Smooth muscle cell (in vitro differentiated cells): ENCODE measurements around the gene ADAT2. TPM values are rescaled to one million over a fixed set of nuclear protein-coding genes. Genes with fewer than 3 reads are reported as not detected.
"Not testable (repeated sequence)": the region's sequence is repeated elsewhere in the genome, so short reads cannot be mapped to it uniquely, and the experiment has no call there.

Experiments
- DNase-seq: peaks from one replicate; lab custom pipeline; 2025; ENCODE audit not compliant: unreplicated experiment; lab: John Stamatoyannopoulos, UW
- H2AFZ ChIP-seq: fragments of 200-600 bp; sonication (generic); 2 replicates; pipeline ENCODE4 v1.6.0; 2016; ENCODE audit warnings: antibody characterized with exemption, low read depth, mild to moderate bottlenecking
- H3F3A ChIP-seq: fragments of 200-600 bp; sonication (generic); 2 replicates; pipeline ENCODE4 v1.6.0; 2017; ENCODE audit warnings: antibody characterized with exemption, low read depth
- H3K27ac ChIP-seq: fragments of 200-600 bp; sonication (generic); 2 replicates; pipeline ENCODE4 v1.5.1; 2016; ENCODE audit warnings: low read depth, mild to moderate bottlenecking
- H3K27me3 ChIP-seq: fragments of 200-600 bp; sonication (generic); 2 replicates; pipeline ENCODE4 v1.6.1; 2016; ENCODE audit warnings: low read depth, mild to moderate bottlenecking
- H3K36me3 ChIP-seq: fragments of 200-600 bp; sonication (generic); 2 replicates; pipeline ENCODE4 v1.5.1; 2016; ENCODE audit warnings: low read depth
- H3K4me1 ChIP-seq: fragments of 200-600 bp; sonication (generic); 2 replicates; pipeline ENCODE4 v1.5.1; 2016; ENCODE audit warnings: low read depth
- H3K4me2 ChIP-seq: fragments of 200-600 bp; sonication (generic); 2 replicates; pipeline ENCODE4 v1.6.0; 2016; ENCODE audit warnings: mild to moderate bottlenecking
- H3K4me3 ChIP-seq: fragments of 200-600 bp; sonication (generic); 2 replicates; pipeline ENCODE4 v1.5.1; 2016; ENCODE audit warnings: mild to moderate bottlenecking
- H3K79me2 ChIP-seq: fragments of 200-600 bp; sonication (generic); 2 replicates; pipeline ENCODE4 v1.6.0; 2016; ENCODE audit warnings: low read depth, mild to moderate bottlenecking
- H3K9ac ChIP-seq: fragments of 200-600 bp; sonication (generic); 2 replicates; pipeline ENCODE4 v1.6.0; 2016; ENCODE audit warnings: low read depth
- H3K9me3 ChIP-seq: fragments of 200-600 bp; sonication (generic); replicated peaks from 2 replicates; pipeline ENCODE4 v1.5.1; 2016; ENCODE audit warnings: low read depth
- H4K20me1 ChIP-seq: fragments of 200-600 bp; sonication (generic); 2 replicates; pipeline ENCODE4 v1.6.0; 2016; ENCODE audit warnings: low read depth
- WGBS: methylation state at CpG from one replicate; pipeline ENCODE4 v1.1.7; 2016; ENCODE audit warnings: low lambda C conversion rate; 5-methylcytosine and 5-hydroxymethylcytosine counted together
- polyA plus RNA-seq: library from polyadenylated mRNA; unstranded; fragments of >200 nt; fragmentation: Nextera tagmentation; extraction: Ambion mirVana; gene quantifications from 2 replicates; pipeline ENCODE4 v1.2.1, GENCODE V29; 2016
- total RNA-seq: library from RNA; depleted of rRNA; stranded (reverse); fragments of >200 nt; gene quantifications from 2 replicates; pipeline ENCODE4 v1.2.3, GENCODE V29; 2014
- TF ChIP-seq, protein P1 (sequence below): fragments of 200-600 bp; sonication (generic); IDR thresholded peaks from 2 replicates; pipeline ENCODE4 v1.5.1; 2017; ENCODE audit warnings: borderline replicate concordance, mild to moderate bottlenecking, antibody characterized with exemption; ENCODE audit not compliant: insufficient read depth, poor library complexity, severe bottlenecking

Gene ADAT2
- total and polyA plus RNA-seq, 2 experiments from 2014 or later = 1.5 to 2.3 TPM

DNA sequence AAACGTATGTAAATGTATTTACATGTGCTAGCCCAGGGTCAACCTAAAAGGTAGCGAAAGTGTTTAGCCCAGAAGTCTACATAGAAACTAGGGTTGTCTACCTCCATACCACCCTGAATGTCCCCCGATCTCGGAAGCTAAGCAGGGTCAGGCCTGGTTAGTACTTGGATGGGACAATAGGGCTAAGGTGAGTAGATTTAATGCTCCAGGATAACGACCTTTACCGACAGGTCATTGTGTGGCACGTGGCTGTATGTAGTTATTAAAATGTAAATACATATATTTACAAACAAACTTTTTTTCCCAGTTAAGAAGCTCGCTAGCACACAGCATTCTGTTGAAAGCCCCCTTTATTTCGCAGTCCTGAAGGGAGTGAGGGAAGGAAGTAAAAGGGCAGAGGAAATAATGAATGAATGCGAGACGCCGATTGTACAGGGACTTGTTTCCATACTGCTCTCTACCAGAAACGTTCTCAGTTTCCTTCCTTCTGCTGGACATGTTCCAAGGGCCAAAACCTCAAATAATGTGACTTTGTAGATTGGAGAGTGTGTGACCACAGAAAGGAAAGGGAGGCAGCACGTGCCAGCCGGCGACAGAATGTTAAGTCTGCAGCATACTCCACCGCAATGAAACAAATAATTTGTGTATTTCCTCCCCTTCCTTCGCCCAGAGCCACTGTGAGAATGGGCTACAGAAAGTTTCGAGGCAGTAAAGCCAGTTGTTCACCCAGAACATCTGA lies 612 bp downstream of the ADAT2 start:
- Histone ChIP-seq H3K4me2 (peak overlapping the region; percentile 94), H3K9ac (peak overlapping the region; percentile 73), H4K20me1 (no peaks in the 10 kb centered on the region), H3K27me3 (no peaks in the 10 kb centered on the region), H3K27ac (peak overlapping the region; percentile 10), H3K36me3 (no peaks in the 10 kb centered on the region), H3K4me1 (peaks cover 9% of the 10 kb centered on the region), H3K79me2 (peaks cover 18% of the 10 kb centered on the region), H3F3A (no peaks in the 10 kb centered on the region), H3K9me3 (no peaks in the 10 kb centered on the region), H3K4me3 (peak overlapping the region; percentile 78), H2AFZ (peak overlapping the region; percentile 99)
- TF ChIP-seq, protein P1, sequence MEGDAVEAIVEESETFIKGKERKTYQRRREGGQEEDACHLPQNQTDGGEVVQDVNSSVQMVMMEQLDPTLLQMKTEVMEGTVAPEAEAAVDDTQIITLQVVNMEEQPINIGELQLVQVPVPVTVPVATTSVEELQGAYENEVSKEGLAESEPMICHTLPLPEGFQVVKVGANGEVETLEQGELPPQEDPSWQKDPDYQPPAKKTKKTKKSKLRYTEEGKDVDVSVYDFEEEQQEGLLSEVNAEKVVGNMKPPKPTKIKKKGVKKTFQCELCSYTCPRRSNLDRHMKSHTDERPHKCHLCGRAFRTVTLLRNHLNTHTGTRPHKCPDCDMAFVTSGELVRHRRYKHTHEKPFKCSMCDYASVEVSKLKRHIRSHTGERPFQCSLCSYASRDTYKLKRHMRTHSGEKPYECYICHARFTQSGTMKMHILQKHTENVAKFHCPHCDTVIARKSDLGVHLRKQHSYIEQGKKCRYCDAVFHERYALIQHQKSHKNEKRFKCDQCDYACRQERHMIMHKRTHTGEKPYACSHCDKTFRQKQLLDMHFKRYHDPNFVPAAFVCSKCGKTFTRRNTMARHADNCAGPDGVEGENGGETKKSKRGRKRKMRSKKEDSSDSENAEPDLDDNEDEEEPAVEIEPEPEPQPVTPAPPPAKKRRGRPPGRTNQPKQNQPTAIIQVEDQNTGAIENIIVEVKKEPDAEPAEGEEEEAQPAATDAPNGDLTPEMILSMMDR = no peak
- 8% methylated on average over 19 of the region's 19 CpGs for WGBS
- DNase-seq = no peak

DNA sequence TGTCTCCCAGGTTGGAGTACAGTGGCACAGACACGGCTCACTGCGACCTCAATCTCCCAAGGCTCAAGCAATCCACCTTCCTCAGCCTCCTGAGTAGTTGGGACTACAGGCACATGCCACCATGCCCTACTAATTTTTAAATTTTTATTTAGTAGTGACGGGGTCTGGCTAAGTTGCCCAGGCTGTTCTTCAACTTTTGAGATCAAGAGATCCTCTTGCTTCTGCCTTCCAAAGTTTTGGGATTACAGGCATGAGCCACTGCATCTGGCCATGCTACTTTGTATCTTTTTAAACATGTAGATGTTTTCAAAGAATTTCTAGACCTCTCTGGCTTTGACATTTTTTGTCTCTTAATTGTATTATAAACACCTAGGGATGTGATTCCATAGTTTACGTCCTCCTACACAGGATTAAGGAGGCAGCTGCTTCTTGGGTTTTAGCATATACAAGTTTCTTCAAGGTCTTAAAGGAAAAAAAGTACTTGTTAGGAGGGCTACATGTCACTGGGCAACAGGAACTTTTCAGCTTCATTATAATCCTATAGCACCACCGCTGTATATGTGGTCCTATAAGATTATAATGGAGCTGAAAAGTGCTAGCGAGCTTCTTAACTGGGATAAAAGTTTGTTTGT lies 1.3 kb downstream of the ADAT2 start:
- Histone ChIP-seq H2AFZ (peak overlapping the region; percentile 99), H4K20me1 (no peaks in the 10 kb centered on the region), H3K4me3 (peak overlapping the region; percentile 78), H3K4me1 (peaks cover 9% of the 10 kb centered on the region), H3K9me3 (no peaks in the 10 kb centered on the region), H3K27me3 (no peaks in the 10 kb centered on the region), H3K27ac (no peak overlapping the region), H3K36me3 (no peaks in the 10 kb centered on the region), H3K79me2 (peaks cover 18% of the 10 kb centered on the region), H3K4me2 (peak overlapping the region; percentile 94), H3K9ac (no peak overlapping the region), H3F3A (no peaks in the 10 kb centered on the region)
- TF ChIP-seq, protein P1 = no peak
- no peak for DNase-seq
- WGBS = 75% methylated on average over 6 of the region's 6 CpGs

DNA sequence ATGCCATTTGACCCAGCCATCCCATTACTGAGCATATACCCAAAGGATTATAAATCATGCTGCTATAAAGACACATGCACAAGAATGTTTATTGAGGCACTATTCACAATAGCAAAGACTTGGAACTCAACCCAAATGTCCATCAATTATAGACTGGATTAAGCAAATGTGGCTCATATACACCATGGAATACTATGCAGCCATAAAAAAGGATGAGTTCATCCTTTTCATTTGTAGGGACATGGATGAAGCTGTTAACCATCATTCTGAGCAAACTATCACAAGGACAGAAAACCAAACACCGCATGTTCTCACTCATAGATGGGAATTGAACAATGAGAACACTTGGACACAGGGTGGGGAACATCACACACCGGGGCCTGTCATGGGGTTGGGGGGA lies 2.6 kb downstream of the ADAT2 start:
- WGBS = 100% methylated on average over 2 of the region's 2 CpGs
- H3K4me3 ChIP-seq, H3F3A ChIP-seq, H3K9me3 ChIP-seq, H3K4me1 ChIP-seq, H3K27me3 ChIP-seq, H3K4me2 ChIP-seq, H3K9ac ChIP-seq, H2AFZ ChIP-seq, H3K27ac ChIP-seq, H4K20me1 ChIP-seq, H3K36me3 ChIP-seq, DNase-seq: not testable (repeated sequence)
- peaks cover 18% of the 10 kb centered on the region for H3K79me2 ChIP-seq

DNA sequence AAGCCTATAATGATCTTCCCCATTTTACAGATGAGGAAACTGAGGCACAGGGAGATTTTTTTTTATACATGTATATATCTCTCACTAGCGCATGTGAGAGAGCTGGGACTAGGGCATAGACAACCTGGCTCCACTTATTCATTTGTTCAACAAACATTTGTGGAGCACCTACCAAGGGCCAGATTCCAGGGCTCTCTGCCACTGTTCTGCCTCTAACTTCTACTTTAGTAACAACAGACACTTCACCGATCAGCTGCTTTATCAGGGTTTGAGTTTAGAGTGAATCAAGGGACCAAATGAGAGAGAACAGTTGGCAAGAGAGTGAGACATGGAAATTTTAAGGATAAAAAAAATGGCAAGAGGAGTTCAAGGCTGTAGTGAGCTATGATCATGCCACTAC lies 7.4 kb downstream of the ADAT2 start:
- H3K9me3 ChIP-seq = no peaks in the 10 kb centered on the region
- no peaks in the 10 kb centered on the region for H3K36me3 ChIP-seq
- DNase-seq = no peak
- no peaks in the 10 kb centered on the region for H3K79me2 ChIP-seq
- H4K20me1 ChIP-seq = no peaks in the 10 kb centered on the region
- TF ChIP-seq, protein P1 = no peak
- 97% methylated on average over 2 of the region's 2 CpGs for WGBS
- no peak overlapping the region for H3K27ac ChIP-seq
- H3K4me3 ChIP-seq = no peak overlapping the region
- H3K27me3 ChIP-seq = no peaks in the 10 kb centered on the region
- no peak overlapping the region for H3K4me2 ChIP-seq
- no peaks in the 10 kb centered on the region for H3F3A ChIP-seq
- no peaks in the 10 kb centered on the region for H3K4me1 ChIP-seq
- H2AFZ ChIP-seq = no peak overlapping the region
- H3K9ac ChIP-seq = no peak overlapping the region
